ENCODE data around the gene EEF1A1. TPM values are rescaled to one million over a fixed set of nuclear protein-coding genes. Genes with fewer than 3 reads are reported as not detected.
"Not testable (repeated sequence)": the region's sequence is repeated elsewhere in the genome, so short reads cannot be mapped to it uniquely, and the experiment has no call there.

The EEF1A1 gene
- polyA plus RNA-seq, 1 experiment = 20,981 TPM

DNA sequence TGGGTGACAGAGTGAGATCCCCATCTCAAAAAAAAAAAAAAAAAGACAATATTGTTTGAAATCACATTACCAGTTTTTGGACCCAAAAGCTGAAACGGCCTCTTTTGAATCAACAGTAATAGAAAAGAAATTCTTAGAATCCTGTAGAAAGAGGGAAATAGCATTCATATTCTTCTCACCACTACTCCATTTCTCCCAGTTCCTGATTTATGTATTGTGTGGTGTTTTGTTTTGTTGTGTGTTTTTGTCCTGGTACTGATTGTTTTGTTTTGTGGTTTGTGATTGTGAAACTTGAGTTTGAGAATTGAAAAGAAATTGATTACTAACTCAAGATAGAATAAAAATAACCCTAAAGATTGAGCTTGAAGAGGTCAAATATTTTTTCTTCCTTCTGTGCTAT is 26.2 kb upstream of the EEF1A1 start:
- POLR2A ChIA-PET = no interaction called here
- no peak overlapping the region for H3K4me3 ChIP-seq (ENCODE audit: low read depth, low read length)
- H3K36me3 ChIP-seq (ENCODE audit: control insufficient read depth, insufficient read depth, low read length) = no peaks in the 10 kb centered on the region
- H3K27me3 ChIP-seq (ENCODE audit: control insufficient read depth, insufficient read depth, low read length) = no peaks in the 10 kb centered on the region
- DNase-seq (ENCODE audit: low read depth) = no peak
- CTCF ChIA-PET = interaction anchor here (0.9 to 1.2 kb wide), 2 partner anchors 17 to 95 kb away, joined by 3 read pairs; partner anchors contain the start of gene CGAS
- no peak for TF ChIP-seq CTCF (IDR thresholded peaks at IDR 0.05; ENCODE audit: insufficient read depth, low read depth, low read length)

DNA sequence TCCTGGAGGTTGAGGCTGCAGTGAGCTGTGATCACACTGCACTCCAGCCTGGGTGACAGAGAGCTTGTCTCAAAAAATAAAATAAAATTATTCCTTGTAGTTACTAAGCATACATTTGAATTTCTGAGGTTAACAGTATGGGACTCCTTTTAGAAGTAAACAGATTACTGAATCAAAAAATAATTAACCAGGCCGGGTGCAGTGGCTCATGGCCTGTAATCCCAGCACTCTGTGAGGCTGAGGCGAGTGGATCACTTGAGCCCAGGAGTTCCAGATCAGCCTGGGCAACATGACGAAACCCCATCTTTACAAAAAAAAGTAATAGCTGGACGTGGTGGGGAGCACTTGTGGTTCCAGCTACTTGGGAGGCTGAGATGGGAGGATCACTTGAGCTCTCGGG is 22.1 kb upstream of the EEF1A1 start:
- POLR2A ChIA-PET = no interaction called here
- no peak for TF ChIP-seq CTCF (IDR thresholded peaks at IDR 0.05; ENCODE audit: insufficient read depth, low read depth, low read length)
- Histone ChIP-seq H3K4me3 (ENCODE audit: low read depth, low read length) (no peak overlapping the region), H3K27me3 (ENCODE audit: control insufficient read depth, insufficient read depth, low read length) (no peaks in the 10 kb centered on the region), H3K36me3 (ENCODE audit: control insufficient read depth, insufficient read depth, low read length) (no peaks in the 10 kb centered on the region)
- CTCF ChIA-PET = interaction anchor here (0.8 kb wide), 1 partner anchor 16 kb away, joined by 3 read pairs; no protein-coding TSS in a partner anchor
- no peak for DNase-seq (ENCODE audit: low read depth)

GRCh38 chr6:73542481-73542880 is 21.6 kb upstream of the EEF1A1 start:
- H3K4me3 ChIP-seq (ENCODE audit: low read depth, low read length); DNase-seq (ENCODE audit: low read depth); H3K27me3 ChIP-seq (ENCODE audit: control insufficient read depth, insufficient read depth, low read length); H3K36me3 ChIP-seq (ENCODE audit: control insufficient read depth, insufficient read depth, low read length); POLR2A ChIA-PET: not testable (repeated sequence)
- CTCF ChIA-PET = interaction anchor here (0.8 kb wide), 1 partner anchor 16 kb away, joined by 3 read pairs; no protein-coding TSS in a partner anchor

- CTCF ChIA-PET = interaction anchor here (0.5 to 1.3 kb wide), 2 partner anchors 14 to 73 kb away, joined by 3 to 4 read pairs; no protein-coding TSS in a partner anchor
- Histone ChIP-seq H3K4me3 (ENCODE audit: low read depth, low read length) (no peak overlapping the region), H3K36me3 (ENCODE audit: control insufficient read depth, insufficient read depth, low read length) (no peaks in the 10 kb centered on the region), H3K27me3 (ENCODE audit: control insufficient read depth, insufficient read depth, low read length) (no peaks in the 10 kb centered on the region)
- no peak for TF ChIP-seq CTCF (IDR thresholded peaks at IDR 0.05; ENCODE audit: insufficient read depth, low read depth, low read length)
- no peak for DNase-seq (ENCODE audit: low read depth)
- POLR2A ChIA-PET = no interaction called here
Observed at GRCh38 chr6:73538116-73538779, 17.4 kb upstream of the EEF1A1 start.

DNA sequence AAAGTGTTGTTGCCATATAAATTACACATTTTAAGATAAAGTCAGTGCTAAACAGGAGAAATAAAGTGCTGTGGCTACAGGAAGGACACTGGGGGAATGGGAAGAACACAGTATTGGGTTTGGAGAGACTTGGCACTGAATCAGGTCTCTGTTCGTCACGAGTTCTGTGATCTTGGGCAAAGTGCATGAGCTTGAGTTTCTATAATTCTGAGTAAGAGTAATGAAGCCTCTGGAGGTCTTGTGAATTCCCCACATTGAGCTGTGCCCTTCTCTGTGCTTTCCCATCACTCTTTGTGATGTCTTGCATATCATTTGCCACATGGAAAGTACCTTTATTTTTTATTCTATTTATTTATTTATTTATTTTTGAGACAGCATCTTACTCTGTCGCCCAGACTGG is 16.8 kb upstream of the EEF1A1 start:
- ChIA-PET POLR2A (no interaction called here), CTCF (interaction anchor here (0.5 to 1.3 kb wide), 2 partner anchors 13 to 73 kb away, joined by 3 to 4 read pairs; no protein-coding TSS in a partner anchor)
- no peak for DNase-seq (ENCODE audit: low read depth)
- no peaks in the 10 kb centered on the region for H3K27me3 ChIP-seq (ENCODE audit: control insufficient read depth, insufficient read depth, low read length)
- H3K36me3 ChIP-seq (ENCODE audit: control insufficient read depth, insufficient read depth, low read length) = no peaks in the 10 kb centered on the region
- H3K4me3 ChIP-seq (ENCODE audit: low read depth, low read length) = no peak overlapping the region
- no peak for TF ChIP-seq CTCF (IDR thresholded peaks at IDR 0.05; ENCODE audit: insufficient read depth, low read depth, low read length)

- ChIA-PET POLR2A (no interaction called here), CTCF (interaction anchor here (0.6 to 0.8 kb wide), 3 partner anchors 25 to 225 kb away, joined by 3 read pairs; no protein-coding TSS in a partner anchor)
- Histone ChIP-seq H3K4me3 (ENCODE audit: low read depth, low read length) (no peak overlapping the region), H3K36me3 (ENCODE audit: control insufficient read depth, insufficient read depth, low read length) (no peaks in the 10 kb centered on the region), H3K27me3 (ENCODE audit: control insufficient read depth, insufficient read depth, low read length) (no peaks in the 10 kb centered on the region)
- TF ChIP-seq CTCF (IDR thresholded peaks at IDR 0.05; ENCODE audit: insufficient read depth, low read depth, low read length) = no peak
- DNase-seq (ENCODE audit: low read depth) = no peak
Observed at GRCh38 chr6:73534628-73535027, 13.8 kb upstream of the EEF1A1 start.
